ENCODE measurements around the gene PTPRM. TPM values are rescaled to one million over a fixed set of nuclear protein-coding genes. Genes with fewer than 3 reads are reported as not detected.

The PTPRM gene
- total RNA-seq, 4 donors from 2014 or later = 62.7 to 94.0 (median 76.0) TPM

GRCh38 chr18:7524786-7525185 lies 42.3 kb upstream of the PTPRM start:
- intact Hi-C loops (cut with DNase I) = no loop called here
- H3K36me3 ChIP-seq = no peaks in the 10 kb centered on the region
- no peaks in the 10 kb centered on the region for H3K9me3 ChIP-seq
- H3K27ac ChIP-seq (replicated peaks in 1 of 4) = peak overlapping the region; percentile 32 to 38 (median 34)
- peak overlapping the region in 1 of 4 donors; percentile 12 for H3K4me3 ChIP-seq
- TF ChIP-seq POLR2AphosphoS5 (IDR thresholded peaks at IDR 0.05) (no peak), CTCF (IDR thresholded peaks at IDR 0.05) (no peak), EP300 (IDR thresholded peaks at IDR 0.05) (no peak), POLR2A (IDR thresholded peaks at IDR 0.05; ENCODE audit: low read depth) (no peak)
- 38% methylated on average over 2 of the region's 2 CpGs for whole genome bisulfite sequencing
- no peak for DNase-seq (ENCODE audit: extremely low spot score)
- peaks cover 9 to 15% (median 12%) of the 10 kb centered on the region in 4 donors for H3K4me1 ChIP-seq
- no peaks in the 10 kb centered on the region for H3K27me3 ChIP-seq

GRCh38 chr18:7532942-7533341 lies 34.2 kb upstream of the PTPRM start:
- H3K9me3 ChIP-seq = peaks cover 0 to 18% (median 8%) of the 10 kb centered on the region in 4 donors
- TF ChIP-seq POLR2A (IDR thresholded peaks at IDR 0.05; ENCODE audit: low read depth) (no peak), CTCF (IDR thresholded peaks at IDR 0.05) (no peak), EP300 (IDR thresholded peaks at IDR 0.05) (no peak), POLR2AphosphoS5 (IDR thresholded peaks at IDR 0.05) (no peak)
- intact Hi-C loops (cut with DNase I) = no loop called here
- no peaks in the 10 kb centered on the region for H3K4me1 ChIP-seq
- H3K27ac ChIP-seq (replicated peaks in 1 of 4) = no peak overlapping the region
- no peak overlapping the region for H3K4me3 ChIP-seq
- WGBS = 62% methylated on average over 4 of the region's 4 CpGs
- no peaks in the 10 kb centered on the region for H3K27me3 ChIP-seq
- DNase-seq (ENCODE audit: extremely low spot score) = no peak
- H3K36me3 ChIP-seq = no peaks in the 10 kb centered on the region

- Histone ChIP-seq H3K4me3 (no peak overlapping the region), H3K4me1 (no peaks in the 10 kb centered on the region), H3K9me3 (peaks cover 0 to 15% (median 8%) of the 10 kb centered on the region in 4 donors), H3K36me3 (no peaks in the 10 kb centered on the region), H3K27me3 (no peaks in the 10 kb centered on the region), H3K27ac (replicated peaks in 1 of 4) (no peak overlapping the region)
- TF ChIP-seq POLR2AphosphoS5 (IDR thresholded peaks at IDR 0.05) = no peak
- no peak for TF ChIP-seq POLR2A (IDR thresholded peaks at IDR 0.05; ENCODE audit: low read depth)
- TF ChIP-seq EP300 (IDR thresholded peaks at IDR 0.05) = no peak
- no peak for TF ChIP-seq CTCF (IDR thresholded peaks at IDR 0.05)
- intact Hi-C loops (cut with DNase I) = no loop called here
- 78% methylated on average over 5 of the region's 5 CpGs for WGBS
- no peak for DNase-seq (ENCODE audit: extremely low spot score)
These were observed 31.5 kb upstream of the PTPRM start for GRCh38 chr18:7535436-7536205.

- Histone ChIP-seq H3K4me3 (no peak overlapping the region), H3K9me3 (peaks cover 0 to 2% (median 0%) of the 10 kb centered on the region in 4 donors), H3K27ac (replicated peaks in 1 of 4) (no peak overlapping the region), H3K36me3 (no peaks in the 10 kb centered on the region), H3K4me1 (no peaks in the 10 kb centered on the region), H3K27me3 (no peaks in the 10 kb centered on the region)
- WGBS = 100% methylated on average over 1 of the region's 1 CpG
- DNase-seq (ENCODE audit: extremely low spot score) = no peak
- intact Hi-C loops (cut with DNase I) = no loop called here
- no peak for TF ChIP-seq CTCF (IDR thresholded peaks at IDR 0.05)
- no peak for TF ChIP-seq POLR2A (IDR thresholded peaks at IDR 0.05; ENCODE audit: low read depth)
- no peak for TF ChIP-seq EP300 (IDR thresholded peaks at IDR 0.05)
- TF ChIP-seq POLR2AphosphoS5 (IDR thresholded peaks at IDR 0.05) = no peak
These were observed 30.0 kb upstream of the PTPRM start for GRCh38 chr18:7537145-7537544.

Measured in esophagus muscularis mucosa (tissue), 4 donors.